ENCODE data around the gene BTNL9.

BTNL9 gene

DNA sequence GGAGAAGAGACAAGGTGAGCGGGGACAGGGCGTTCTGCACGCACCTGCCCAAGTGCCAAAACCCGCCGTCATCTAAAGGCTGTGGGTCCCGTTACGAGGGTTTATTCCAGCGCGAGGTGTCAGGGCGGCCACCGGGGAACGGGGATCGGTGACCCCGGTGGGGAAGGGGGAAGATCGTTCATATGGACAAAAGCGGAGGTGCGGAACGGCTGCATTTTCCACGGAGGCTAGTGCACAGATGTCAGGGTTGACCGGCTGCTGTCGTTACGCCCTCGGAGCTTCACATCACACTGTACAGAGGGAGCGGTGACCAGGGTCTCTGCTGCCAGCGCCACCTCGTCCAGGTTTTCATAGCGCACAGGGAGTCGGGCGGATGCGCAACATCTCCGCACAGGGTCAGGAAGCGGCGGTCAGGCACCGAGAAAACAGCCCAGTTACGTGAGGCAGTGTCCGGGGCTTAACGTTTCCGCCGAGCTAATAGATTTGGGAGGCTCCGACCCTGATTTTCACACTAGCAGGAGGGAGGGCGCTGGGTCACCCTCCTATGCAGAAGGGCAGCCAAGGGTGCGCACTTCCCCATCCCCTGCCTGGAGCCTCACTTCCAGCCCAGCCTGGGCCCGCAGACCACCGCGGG lies 13.5 kb downstream of the BTNL9 start:
- WGBS, 2 experiments (ENCODE audit: insufficient coverage in 2 of 2), result 10 to 17% methylated on average over 40 to 45 of the region's 45 CpGs
- Histone ChIP-seq H3K36me3 (ENCODE audit: control insufficient read depth, insufficient read depth, low read length) (no peaks in the 10 kb centered on the region), H3K4me1 (ENCODE audit: control insufficient read depth, insufficient read depth, low read length, poor library complexity, severe bottlenecking) (no peaks in the 10 kb centered on the region), H3K9me3 (ENCODE audit: control insufficient read depth, low read length) (no peaks in the 10 kb centered on the region), H3K4me3 (ENCODE audit: extremely low read depth, insufficient read depth, low read length, poor library complexity, severe bottlenecking) (peak overlapping the region; percentile 47), H3K27ac (ENCODE audit: low read depth, low read length, severe bottlenecking) (no peak overlapping the region)

DNA sequence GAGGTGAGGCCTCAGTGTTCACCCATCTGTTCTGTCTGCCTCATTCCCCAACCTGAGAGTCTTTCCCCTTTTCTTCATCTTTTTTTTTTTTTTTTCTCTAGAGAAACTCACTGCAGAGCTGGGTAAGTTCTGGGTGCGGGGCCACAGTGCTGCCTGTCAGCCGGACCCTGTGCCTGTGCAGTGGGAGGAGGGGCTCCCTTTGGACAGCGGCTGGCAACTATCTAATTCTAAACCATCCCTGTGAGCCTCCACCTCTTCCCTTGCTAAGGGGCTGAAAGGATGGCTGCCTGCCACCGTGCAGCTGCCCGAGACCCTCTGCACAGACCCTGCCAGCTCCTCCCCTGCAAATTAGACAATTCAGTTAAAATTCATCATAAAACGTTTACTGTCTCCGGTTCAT lies 14.1 kb downstream of the BTNL9 start:
- 28 to 34% methylated on average over 3 to 4 of the region's 7 CpGs for WGBS, 2 experiments (ENCODE audit: insufficient coverage in 2 of 2)
- Histone ChIP-seq H3K4me1 (ENCODE audit: control insufficient read depth, insufficient read depth, low read length, poor library complexity, severe bottlenecking) (no peaks in the 10 kb centered on the region), H3K27ac (ENCODE audit: low read depth, low read length, severe bottlenecking) (no peak overlapping the region), H3K9me3 (ENCODE audit: control insufficient read depth, low read length) (no peaks in the 10 kb centered on the region), H3K36me3 (ENCODE audit: control insufficient read depth, insufficient read depth, low read length) (no peaks in the 10 kb centered on the region), H3K4me3 (ENCODE audit: extremely low read depth, insufficient read depth, low read length, poor library complexity, severe bottlenecking) (no peak overlapping the region)

DNA sequence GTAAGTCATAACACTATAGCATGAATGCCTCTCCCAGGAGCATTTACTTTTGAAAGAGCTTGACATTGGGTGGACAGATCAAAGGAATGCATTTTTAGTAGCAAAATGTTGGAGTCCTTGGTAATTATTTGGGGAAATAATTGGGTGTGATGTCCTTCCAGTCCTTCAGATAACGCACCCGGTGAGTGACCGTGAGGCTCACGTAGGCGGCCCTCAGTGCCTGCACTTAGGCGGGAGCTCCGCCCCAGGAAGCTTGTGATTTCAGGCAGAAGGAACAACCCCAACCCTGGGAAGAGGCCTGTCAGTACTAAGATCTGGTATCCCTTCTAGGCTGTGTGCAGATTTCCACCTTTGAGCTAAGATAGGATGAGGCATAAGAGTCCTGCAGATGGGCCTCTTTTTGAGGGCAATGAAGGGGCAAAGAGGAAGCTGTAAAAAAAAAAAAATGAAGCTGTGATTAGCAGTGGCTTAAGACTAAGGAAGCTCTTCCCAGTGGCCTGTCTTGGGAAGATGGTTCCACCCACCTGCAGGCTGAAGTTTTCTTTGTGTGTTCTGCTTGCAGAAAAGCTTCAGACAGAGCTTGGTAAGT lies 14.9 kb downstream of the BTNL9 start:
- Histone ChIP-seq H3K27ac (ENCODE audit: low read depth, low read length, severe bottlenecking) (no peak overlapping the region), H3K9me3 (ENCODE audit: control insufficient read depth, low read length) (no peaks in the 10 kb centered on the region), H3K4me3 (ENCODE audit: extremely low read depth, insufficient read depth, low read length, poor library complexity, severe bottlenecking) (no peak overlapping the region), H3K36me3 (ENCODE audit: control insufficient read depth, insufficient read depth, low read length) (no peaks in the 10 kb centered on the region), H3K4me1 (ENCODE audit: control insufficient read depth, insufficient read depth, low read length, poor library complexity, severe bottlenecking) (no peaks in the 10 kb centered on the region)
- WGBS, 2 experiments (ENCODE audit: insufficient coverage in 2 of 2), result 20 to 42% methylated on average over 7 of the region's 7 CpGs

DNA sequence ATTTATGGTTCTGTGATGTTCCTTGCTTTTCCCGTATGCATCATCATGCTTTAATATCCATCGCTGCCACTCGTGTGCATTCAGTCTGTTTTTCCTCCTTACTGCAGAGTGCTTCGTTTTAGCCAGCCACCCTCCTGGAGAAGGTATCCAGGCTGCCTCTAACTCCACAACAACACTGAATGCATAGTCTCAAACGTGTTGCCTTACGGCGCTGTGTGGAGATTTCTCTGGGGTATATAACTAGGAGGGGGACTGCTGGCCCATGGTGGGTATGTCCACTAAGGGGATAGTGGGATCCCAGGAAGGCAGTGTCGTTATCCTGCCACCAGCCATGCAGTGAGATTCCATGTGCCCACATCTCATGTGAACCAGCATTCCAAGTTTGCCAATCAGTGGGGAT lies 16.4 kb downstream of the BTNL9 start:
- no peaks in the 10 kb centered on the region for H3K36me3 ChIP-seq (ENCODE audit: control insufficient read depth, insufficient read depth, low read length)
- H3K4me1 ChIP-seq (ENCODE audit: control insufficient read depth, insufficient read depth, low read length, poor library complexity, severe bottlenecking), result no peaks in the 10 kb centered on the region
- no peak overlapping the region for H3K27ac ChIP-seq (ENCODE audit: low read depth, low read length, severe bottlenecking)
- no peaks in the 10 kb centered on the region for H3K9me3 ChIP-seq (ENCODE audit: control insufficient read depth, low read length)
- 86 to 88% methylated on average over 7 of the region's 8 CpGs for WGBS, 2 experiments (ENCODE audit: insufficient coverage in 2 of 2)
- H3K4me3 ChIP-seq (ENCODE audit: extremely low read depth, insufficient read depth, low read length, poor library complexity, severe bottlenecking), result no peak overlapping the region

DNA sequence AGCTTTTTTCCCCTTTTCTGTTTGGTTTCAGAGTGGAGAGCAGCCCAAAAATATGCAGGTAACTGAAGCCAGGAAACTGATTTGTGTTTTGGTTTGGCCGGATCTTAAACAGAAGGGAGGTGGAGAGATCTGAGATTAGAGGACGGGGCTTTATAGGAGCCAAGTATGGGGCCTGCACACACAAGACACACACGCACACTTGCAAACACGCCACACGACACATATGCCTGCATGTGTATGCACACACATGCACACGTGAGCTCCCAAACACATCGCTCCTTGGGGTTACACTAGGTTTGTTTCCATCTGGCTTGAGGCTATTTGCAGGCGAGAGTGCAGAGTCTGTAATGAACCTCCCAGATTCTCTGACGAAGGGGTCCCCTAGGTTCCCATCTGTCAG lies 18.3 kb downstream of the BTNL9 start:
- Histone ChIP-seq H3K9me3 (ENCODE audit: control insufficient read depth, low read length) (no peaks in the 10 kb centered on the region), H3K4me3 (ENCODE audit: extremely low read depth, insufficient read depth, low read length, poor library complexity, severe bottlenecking) (no peak overlapping the region), H3K4me1 (ENCODE audit: control insufficient read depth, insufficient read depth, low read length, poor library complexity, severe bottlenecking) (no peaks in the 10 kb centered on the region), H3K27ac (ENCODE audit: low read depth, low read length, severe bottlenecking) (no peak overlapping the region), H3K36me3 (ENCODE audit: control insufficient read depth, insufficient read depth, low read length) (no peaks in the 10 kb centered on the region)
- WGBS, 2 experiments (ENCODE audit: insufficient coverage in 2 of 2), result 88% methylated on average over 8 of the region's 9 CpGs

DNA sequence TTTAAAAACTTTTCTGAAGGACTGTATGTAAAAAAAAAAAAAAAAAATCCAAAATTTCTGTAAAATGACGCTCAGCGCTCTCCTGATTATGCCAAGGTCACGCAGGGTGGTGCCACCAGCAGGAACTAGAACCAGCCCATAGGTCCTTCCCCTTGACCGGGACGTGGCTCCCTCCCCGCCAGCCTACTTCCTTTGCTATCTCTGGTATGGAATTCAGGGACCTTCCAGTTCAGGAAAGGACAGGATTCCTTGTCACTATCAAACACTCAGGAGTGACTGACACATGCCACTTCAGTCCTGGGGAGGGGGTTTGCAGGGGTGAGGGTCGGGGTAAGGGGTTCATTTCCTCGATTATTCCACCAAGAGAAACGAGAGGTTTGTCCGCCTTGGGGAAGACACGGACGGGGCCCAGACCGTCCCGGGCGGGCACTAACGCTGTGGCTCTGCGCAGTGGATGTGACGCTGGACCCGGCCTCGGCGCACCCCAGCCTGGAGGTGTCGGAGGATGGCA lies 18.8 kb downstream of the BTNL9 start:
- no peaks in the 10 kb centered on the region for H3K4me1 ChIP-seq (ENCODE audit: control insufficient read depth, insufficient read depth, low read length, poor library complexity, severe bottlenecking)
- no peak overlapping the region for H3K27ac ChIP-seq (ENCODE audit: low read depth, low read length, severe bottlenecking)
- no peaks in the 10 kb centered on the region for H3K9me3 ChIP-seq (ENCODE audit: control insufficient read depth, low read length)
- 37% methylated on average over 19 to 22 of the region's 22 CpGs for WGBS, 2 experiments (ENCODE audit: insufficient coverage in 2 of 2)
- H3K4me3 ChIP-seq (ENCODE audit: extremely low read depth, insufficient read depth, low read length, poor library complexity, severe bottlenecking), result no peak overlapping the region
- H3K36me3 ChIP-seq (ENCODE audit: control insufficient read depth, insufficient read depth, low read length), result no peaks in the 10 kb centered on the region

DNA sequence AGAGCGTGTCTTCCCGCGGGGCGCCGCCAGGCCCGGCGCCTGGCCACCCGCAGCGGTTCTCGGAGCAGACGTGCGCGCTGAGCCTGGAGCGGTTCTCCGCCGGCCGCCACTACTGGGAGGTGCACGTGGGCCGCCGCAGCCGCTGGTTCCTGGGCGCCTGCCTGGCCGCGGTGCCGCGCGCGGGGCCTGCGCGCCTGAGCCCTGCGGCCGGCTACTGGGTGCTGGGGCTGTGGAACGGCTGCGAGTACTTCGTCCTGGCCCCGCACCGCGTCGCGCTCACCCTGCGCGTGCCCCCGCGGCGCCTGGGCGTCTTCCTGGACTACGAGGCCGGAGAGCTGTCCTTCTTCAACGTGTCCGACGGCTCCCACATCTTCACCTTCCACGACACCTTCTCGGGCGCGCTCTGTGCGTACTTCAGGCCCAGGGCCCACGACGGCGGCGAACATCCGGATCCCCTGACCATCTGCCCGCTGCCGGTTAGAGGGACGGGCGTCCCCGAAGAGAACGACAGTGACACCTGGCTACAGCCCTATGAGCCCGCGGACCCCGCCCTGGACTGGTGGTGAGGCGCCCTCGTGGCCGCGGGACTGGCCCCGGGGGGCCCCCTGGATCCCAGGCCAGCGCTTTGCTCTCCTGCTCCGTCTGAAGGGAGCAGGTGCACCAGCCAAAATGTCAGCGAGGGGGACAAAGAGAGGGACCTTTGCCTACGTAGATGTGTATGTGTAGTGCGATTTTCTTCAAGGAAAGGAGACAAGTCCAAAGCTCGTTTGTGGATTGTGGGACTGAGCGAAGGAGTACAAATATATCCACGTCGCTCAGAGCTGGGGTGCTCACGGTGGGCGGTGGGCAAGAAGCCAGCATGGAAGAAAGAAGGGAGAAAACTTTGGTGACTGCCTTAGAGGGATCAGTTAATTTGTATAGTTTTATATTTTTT lies 19.5 kb downstream of the BTNL9 start:
- H3K4me3 ChIP-seq (ENCODE audit: extremely low read depth, insufficient read depth, low read length, poor library complexity, severe bottlenecking), result peak overlapping the region; percentile 6
- 32% methylated on average over 74 to 75 of the region's 86 CpGs for WGBS, 2 experiments (ENCODE audit: insufficient coverage in 2 of 2)
- H3K27ac ChIP-seq (ENCODE audit: low read depth, low read length, severe bottlenecking), result no peak overlapping the region
- H3K4me1 ChIP-seq (ENCODE audit: control insufficient read depth, insufficient read depth, low read length, poor library complexity, severe bottlenecking), result no peaks in the 10 kb centered on the region
- no peaks in the 10 kb centered on the region for H3K9me3 ChIP-seq (ENCODE audit: control insufficient read depth, low read length)
- no peaks in the 10 kb centered on the region for H3K36me3 ChIP-seq (ENCODE audit: control insufficient read depth, insufficient read depth, low read length)

DNA sequence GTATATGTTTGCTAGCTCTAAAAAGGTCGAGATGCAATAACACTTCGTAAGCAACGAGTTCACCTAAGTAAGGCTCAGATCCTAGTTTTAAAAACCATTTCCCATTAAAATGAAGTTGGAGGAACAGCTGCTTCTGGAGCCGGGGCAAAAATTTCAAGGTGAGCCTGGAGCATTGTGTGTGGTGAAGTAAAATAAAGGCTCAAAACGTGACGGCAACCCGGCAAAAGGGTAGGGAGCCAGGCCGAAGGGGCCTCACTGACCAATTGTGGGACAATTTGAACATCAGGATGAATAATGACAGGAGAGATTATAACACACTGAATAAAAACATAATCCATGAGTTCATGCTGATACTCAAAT lies 20.1 kb downstream of the BTNL9 start:
- Histone ChIP-seq H3K9me3 (ENCODE audit: control insufficient read depth, low read length) (no peaks in the 10 kb centered on the region), H3K27ac (ENCODE audit: low read depth, low read length, severe bottlenecking) (no peak overlapping the region), H3K4me3 (ENCODE audit: extremely low read depth, insufficient read depth, low read length, poor library complexity, severe bottlenecking) (no peak overlapping the region), H3K4me1 (ENCODE audit: control insufficient read depth, insufficient read depth, low read length, poor library complexity, severe bottlenecking) (no peaks in the 10 kb centered on the region), H3K36me3 (ENCODE audit: control insufficient read depth, insufficient read depth, low read length) (no peaks in the 10 kb centered on the region)
- WGBS, 2 experiments (ENCODE audit: insufficient coverage in 2 of 2), result 40 to 66% methylated on average over 2 to 4 of the region's 8 CpGs

DNA sequence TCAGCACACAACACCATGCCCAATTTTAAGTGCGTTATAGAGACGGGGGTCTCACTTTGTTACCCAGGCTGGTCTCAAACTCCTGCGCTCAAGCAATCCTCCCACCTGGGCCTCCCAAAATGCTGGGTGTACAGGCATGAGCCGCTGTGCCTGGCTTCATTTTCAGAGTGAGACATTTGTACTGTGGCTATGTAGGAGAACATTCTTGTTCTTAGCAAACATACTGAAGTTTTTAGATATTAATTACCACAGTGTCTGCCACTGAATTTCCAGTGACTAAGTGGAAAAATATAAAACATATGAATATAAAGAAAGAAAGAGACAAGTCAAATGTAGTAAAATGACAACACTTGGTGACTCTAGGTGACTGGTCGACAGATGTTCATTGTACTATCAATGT lies 20.9 kb downstream of the BTNL9 start:
- Histone ChIP-seq H3K4me3 (ENCODE audit: extremely low read depth, insufficient read depth, low read length, poor library complexity, severe bottlenecking) (no peak overlapping the region), H3K9me3 (ENCODE audit: control insufficient read depth, low read length) (no peaks in the 10 kb centered on the region), H3K27ac (ENCODE audit: low read depth, low read length, severe bottlenecking) (no peak overlapping the region), H3K4me1 (ENCODE audit: control insufficient read depth, insufficient read depth, low read length, poor library complexity, severe bottlenecking) (no peaks in the 10 kb centered on the region), H3K36me3 (ENCODE audit: control insufficient read depth, insufficient read depth, low read length) (no peaks in the 10 kb centered on the region)
- WGBS, 2 experiments (ENCODE audit: insufficient coverage in 2 of 2), result 76 to 83% methylated on average over 3 to 4 of the region's 5 CpGs

DNA sequence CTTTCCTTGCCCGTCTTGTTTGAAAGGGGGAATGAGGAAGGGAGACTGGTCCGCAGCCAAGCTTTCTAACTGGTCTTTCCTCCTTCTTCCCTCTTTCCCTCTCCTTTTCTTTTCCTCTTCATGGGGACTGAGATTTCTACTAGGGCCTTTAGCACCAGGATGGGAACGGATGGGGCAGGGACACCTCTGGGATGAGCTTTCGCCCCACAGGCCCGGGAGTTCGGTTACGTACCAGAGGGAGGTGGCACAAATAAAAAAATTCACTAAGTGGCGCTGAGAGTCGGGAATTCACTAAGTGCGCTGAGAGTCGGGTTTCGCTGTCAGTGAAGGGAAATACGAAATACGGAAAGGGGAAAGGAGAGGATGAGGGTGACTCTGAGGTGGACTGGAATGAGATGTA lies 21.6 kb downstream of the BTNL9 start:
- Histone ChIP-seq H3K4me1 (ENCODE audit: control insufficient read depth, insufficient read depth, low read length, poor library complexity, severe bottlenecking) (no peaks in the 10 kb centered on the region), H3K36me3 (ENCODE audit: control insufficient read depth, insufficient read depth, low read length) (no peaks in the 10 kb centered on the region), H3K4me3 (ENCODE audit: extremely low read depth, insufficient read depth, low read length, poor library complexity, severe bottlenecking) (no peak overlapping the region), H3K9me3 (ENCODE audit: control insufficient read depth, low read length) (no peaks in the 10 kb centered on the region), H3K27ac (ENCODE audit: low read depth, low read length, severe bottlenecking) (no peak overlapping the region)
- 76 to 85% methylated on average over 6 to 12 of the region's 14 CpGs for WGBS, 2 experiments (ENCODE audit: insufficient coverage in 2 of 2)

All from mesodermal cell (in vitro differentiated cells).